ENCODE measurements around the gene THOC6. TPM values are rescaled to one million over a fixed set of nuclear protein-coding genes. Genes with fewer than 3 reads are reported as not detected.
A peak's percentile ranks its signal among the peaks of the same experiment; 100 is the strongest.

The THOC6 gene
- total and polyA plus RNA-seq, 9 donors: 3.5 to 21.0 (median 15.2) TPM

DNA sequence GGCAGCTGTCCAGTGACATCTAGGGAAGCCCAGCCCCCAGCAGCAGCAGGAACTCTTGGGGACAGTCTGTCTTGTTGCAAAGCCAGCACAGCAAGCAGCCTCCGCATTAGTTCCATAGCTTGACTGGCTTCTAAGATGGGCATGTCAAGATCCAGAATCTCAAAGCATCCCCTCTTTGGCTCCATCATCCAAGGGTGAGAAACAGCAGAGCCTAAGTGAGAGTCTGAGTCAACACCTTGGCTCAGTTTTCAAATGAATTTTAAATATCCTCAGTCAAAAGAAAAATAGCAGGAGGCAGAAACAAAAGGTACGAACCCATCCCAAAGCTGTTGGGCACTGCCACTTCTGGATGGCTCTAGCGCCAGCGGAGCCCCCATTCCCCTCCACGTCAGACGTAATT lies 8.9 kb upstream of the THOC6 start:
- intact Hi-C loops (cut with DNase I): no loop called here
- H3K36me3 ChIP-seq: no peaks in the 10 kb centered on the region
- no peaks in the 10 kb centered on the region for H3K9me3 ChIP-seq
- peaks cover 1% of the 10 kb centered on the region for H3K4me1 ChIP-seq (ENCODE audit: insufficient read depth)
- H3K27ac ChIP-seq: no peak overlapping the region
- no peak overlapping the region for H3K4me3 ChIP-seq
- DNase-seq: no peak
- TF ChIP-seq EP300 (IDR thresholded peaks at IDR 0.05) (no peak), POLR2A (IDR thresholded peaks at IDR 0.05) (no peak)
- TF ChIP-seq, protein P1, sequence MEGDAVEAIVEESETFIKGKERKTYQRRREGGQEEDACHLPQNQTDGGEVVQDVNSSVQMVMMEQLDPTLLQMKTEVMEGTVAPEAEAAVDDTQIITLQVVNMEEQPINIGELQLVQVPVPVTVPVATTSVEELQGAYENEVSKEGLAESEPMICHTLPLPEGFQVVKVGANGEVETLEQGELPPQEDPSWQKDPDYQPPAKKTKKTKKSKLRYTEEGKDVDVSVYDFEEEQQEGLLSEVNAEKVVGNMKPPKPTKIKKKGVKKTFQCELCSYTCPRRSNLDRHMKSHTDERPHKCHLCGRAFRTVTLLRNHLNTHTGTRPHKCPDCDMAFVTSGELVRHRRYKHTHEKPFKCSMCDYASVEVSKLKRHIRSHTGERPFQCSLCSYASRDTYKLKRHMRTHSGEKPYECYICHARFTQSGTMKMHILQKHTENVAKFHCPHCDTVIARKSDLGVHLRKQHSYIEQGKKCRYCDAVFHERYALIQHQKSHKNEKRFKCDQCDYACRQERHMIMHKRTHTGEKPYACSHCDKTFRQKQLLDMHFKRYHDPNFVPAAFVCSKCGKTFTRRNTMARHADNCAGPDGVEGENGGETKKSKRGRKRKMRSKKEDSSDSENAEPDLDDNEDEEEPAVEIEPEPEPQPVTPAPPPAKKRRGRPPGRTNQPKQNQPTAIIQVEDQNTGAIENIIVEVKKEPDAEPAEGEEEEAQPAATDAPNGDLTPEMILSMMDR (IDR thresholded peaks at IDR 0.05): no peak
- H3K27me3 ChIP-seq: no peaks in the 10 kb centered on the region
- 86 to 89% (median 86%) methylated on average over 6 of the region's 6 CpGs for WGBS, 3 donors

DNA sequence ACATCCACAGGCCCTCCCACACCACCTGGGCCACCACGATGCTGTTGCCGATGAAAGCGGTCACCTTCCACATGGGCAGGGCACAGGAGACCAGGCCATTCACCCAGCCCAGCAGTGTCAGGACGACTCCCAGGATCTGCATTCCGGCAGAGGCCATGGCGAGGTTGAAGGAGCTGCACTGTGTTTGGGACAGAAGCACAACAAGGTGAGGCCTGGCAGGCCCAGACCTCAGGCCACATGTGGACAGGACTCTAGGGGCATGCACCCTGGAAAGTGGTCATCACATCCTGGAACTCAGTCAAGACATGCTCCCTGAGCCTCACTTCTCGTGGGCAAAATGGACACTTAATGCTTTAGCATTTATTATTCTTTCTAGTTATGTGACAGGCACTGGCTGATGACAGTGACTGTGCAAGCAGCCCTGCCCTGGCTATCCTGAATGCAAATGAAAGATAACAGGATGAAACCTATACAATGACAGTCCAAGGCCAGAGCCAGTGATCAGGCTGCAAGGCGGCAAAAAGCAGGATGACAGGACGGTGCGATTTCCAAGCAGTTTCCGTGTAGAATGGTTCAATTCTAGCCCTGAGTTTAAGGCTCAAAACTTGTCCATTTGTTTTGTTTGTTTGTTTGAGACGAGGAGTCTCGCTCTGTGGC lies 7.8 kb upstream of the THOC6 start:
- Histone ChIP-seq H3K4me1 (ENCODE audit: insufficient read depth) (peaks cover 2% of the 10 kb centered on the region), H3K27me3 (no peaks in the 10 kb centered on the region), H3K9me3 (no peaks in the 10 kb centered on the region), H3K27ac (no peak overlapping the region), H3K36me3 (no peaks in the 10 kb centered on the region), H3K4me3 (no peak overlapping the region)
- TF ChIP-seq, protein P1 (IDR thresholded peaks at IDR 0.05): no peak
- TF ChIP-seq EP300 (IDR thresholded peaks at IDR 0.05): no peak
- no peak for TF ChIP-seq POLR2A (IDR thresholded peaks at IDR 0.05)
- 75 to 80% (median 76%) methylated on average over 13 of the region's 13 CpGs for WGBS, 3 donors
- DNase-seq: no peak
- intact Hi-C loops (cut with DNase I): no loop called here

DNA sequence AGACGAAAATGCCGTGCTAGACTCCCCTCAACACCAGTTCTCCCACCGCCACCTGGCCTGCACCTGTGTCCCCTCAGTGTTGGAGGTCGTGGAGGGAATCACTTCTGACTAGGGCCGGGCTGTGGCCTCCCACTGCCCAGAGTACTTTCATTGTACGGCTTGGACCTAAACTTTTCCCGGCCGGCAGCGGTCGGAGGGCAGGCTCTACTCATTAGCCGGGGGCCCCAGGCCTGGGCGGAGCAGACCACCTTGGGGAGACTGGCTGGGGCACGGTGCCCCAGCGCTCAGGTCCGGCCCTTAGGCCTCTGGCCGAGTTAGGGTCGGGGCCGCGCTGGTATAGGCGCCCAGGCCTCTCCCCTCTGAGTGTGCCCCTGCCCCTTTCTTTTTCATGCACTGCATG lies 6.5 kb upstream of the THOC6 start:
- peaks cover 13% of the 10 kb centered on the region for H3K4me1 ChIP-seq (ENCODE audit: insufficient read depth)

DNA sequence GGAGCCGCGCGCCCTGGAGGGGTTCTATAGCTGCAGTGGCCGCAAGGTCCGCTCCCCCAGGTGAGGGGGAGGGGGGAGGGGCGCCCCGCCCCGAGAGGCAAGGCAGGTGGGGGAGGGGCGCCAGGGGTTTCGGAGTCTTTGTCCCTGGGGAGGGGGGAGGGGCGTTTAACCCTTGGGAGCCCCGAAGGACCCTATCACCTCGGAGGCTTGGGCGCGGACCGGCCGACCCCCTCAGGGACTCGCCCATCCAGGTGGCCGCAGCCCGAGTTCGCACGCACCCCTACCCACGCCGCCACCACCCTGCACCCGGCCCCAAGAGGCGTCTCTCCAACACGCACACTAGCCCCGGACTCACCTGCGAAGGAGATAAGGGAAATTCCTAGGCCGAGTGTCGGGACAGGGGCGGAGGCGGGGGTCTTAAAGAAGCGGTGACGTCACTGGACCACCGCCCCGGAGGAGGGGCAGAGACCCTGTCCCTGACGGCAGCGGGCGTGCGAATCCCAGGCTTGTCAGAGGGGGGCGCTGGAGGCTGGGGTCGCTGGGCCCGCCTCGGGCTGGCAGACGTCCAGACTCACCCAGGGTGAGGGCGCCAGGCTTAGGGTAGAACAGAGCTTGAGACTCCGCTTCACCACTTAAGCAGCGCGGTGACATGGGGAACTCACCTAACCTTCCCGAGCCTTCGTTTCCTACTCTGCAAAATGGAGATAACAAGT lies 5.9 kb upstream of the THOC6 start, which contains the start of gene CLDN6:
TSS of gene CLDN6 (minus strand) at position 390 of the 713 bp plus-strand sequence. CDS start 2,162 bp downstream, outside the sequence.
- H3K36me3 ChIP-seq: no peaks in the 10 kb centered on the region
- no peak within 1 kb of the TSS for H3K27ac ChIP-seq
- intact Hi-C loops (cut with DNase I): no loop called here
- no peak within 1 kb of the TSS for H3K4me3 ChIP-seq
- 3 to 4% (median 4%) methylated on average over 34 to 52 of the region's 52 CpGs for WGBS, 3 donors
- TF ChIP-seq EP300 (IDR thresholded peaks at IDR 0.05) (no peak), POLR2A (IDR thresholded peaks at IDR 0.05) (no peak)
- TF ChIP-seq, protein P1 (IDR thresholded peaks at IDR 0.05): no peak
- no peaks in the 10 kb centered on the region for H3K27me3 ChIP-seq
- peak in 2 of 5 donors; percentile 41 to 52 for DNase-seq
- peaks cover 15% of the 10 kb centered on the region for H3K4me1 ChIP-seq (ENCODE audit: insufficient read depth)
- no peaks in the 10 kb centered on the region for H3K9me3 ChIP-seq

More for the DNA sequence above, 6.5 kb upstream of the THOC6 start:
- no peak for DNase-seq
- no peaks in the 10 kb centered on the region for H3K36me3 ChIP-seq
- no peaks in the 10 kb centered on the region for H3K27me3 ChIP-seq
- H3K9me3 ChIP-seq: no peaks in the 10 kb centered on the region
- H3K27ac ChIP-seq: no peak overlapping the region
- H3K4me3 ChIP-seq: no peak overlapping the region
- WGBS, 3 donors: 40 to 49% (median 41%) methylated on average over 17 to 20 of the region's 20 CpGs
- TF ChIP-seq EP300 (IDR thresholded peaks at IDR 0.05) (no peak), POLR2A (IDR thresholded peaks at IDR 0.05) (no peak)
- TF ChIP-seq, protein P1 (IDR thresholded peaks at IDR 0.05): no peak
- intact Hi-C loops (cut with DNase I): no loop called here

Data from ovary (tissue), 9 donors.